GM21360 (cell line): ENCODE data around the gene EHD4.

Experiments
- ATAC-seq: cut with Tn5 transposase; IDR thresholded peaks from one replicate; pipeline ENCODE4 v1.9.1; 2021; ENCODE audit warnings: mild to moderate bottlenecking, moderate library complexity; ENCODE audit not compliant: unreplicated experiment

EHD4 gene

DNA sequence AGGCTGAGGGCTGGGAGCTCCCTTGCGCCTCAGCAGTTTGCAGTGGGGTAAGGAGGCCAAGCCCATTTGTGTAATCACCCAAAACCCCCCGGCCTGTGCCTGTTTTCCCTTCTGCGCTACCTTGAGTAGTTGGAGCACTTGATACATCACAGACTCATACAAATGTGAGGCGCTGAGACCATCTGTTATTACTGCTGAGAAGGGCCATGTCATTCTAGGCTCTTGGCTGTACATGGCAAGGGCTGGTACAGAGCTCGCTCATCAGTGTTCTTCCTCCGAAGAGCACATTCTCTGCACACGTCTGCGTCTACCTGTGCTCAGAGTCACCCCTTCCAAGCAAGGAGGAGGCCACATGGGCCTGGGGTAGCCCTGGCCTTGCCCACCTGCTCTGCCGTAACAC lies 124.4 kb downstream of the EHD4 start:
- no peak for ATAC-seq

- ATAC-seq: no peak
These were observed 125.2 kb downstream of the EHD4 start for GRCh38 chr15:41847206-41847605.
